ENCODE data around the gene HECTD2.
"Not testable (repeated sequence)": the region's sequence is repeated elsewhere in the genome, so short reads cannot be mapped to it uniquely, and the experiment has no call there.

Gene HECTD2

DNA sequence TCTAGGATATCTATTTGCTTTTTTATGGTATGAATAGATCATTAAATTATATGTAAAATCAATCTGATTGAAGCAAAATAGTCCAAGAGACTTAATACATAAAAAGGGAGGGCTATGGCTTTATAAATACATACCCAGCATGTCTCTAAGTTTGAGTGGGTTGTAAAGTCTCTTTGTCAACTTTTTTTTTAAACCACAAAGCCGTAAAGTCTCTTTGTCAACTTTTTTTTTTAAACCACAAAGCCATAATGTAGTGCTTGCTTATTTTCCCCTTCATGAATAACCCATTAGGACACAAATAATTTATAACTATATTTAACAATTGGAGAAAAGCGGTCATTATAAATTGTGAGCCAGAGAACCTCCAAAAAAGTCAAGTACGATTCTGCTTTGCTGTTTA is 5.7 kb downstream of the HECTD2 start:
- no peak for DNase-seq

DNA sequence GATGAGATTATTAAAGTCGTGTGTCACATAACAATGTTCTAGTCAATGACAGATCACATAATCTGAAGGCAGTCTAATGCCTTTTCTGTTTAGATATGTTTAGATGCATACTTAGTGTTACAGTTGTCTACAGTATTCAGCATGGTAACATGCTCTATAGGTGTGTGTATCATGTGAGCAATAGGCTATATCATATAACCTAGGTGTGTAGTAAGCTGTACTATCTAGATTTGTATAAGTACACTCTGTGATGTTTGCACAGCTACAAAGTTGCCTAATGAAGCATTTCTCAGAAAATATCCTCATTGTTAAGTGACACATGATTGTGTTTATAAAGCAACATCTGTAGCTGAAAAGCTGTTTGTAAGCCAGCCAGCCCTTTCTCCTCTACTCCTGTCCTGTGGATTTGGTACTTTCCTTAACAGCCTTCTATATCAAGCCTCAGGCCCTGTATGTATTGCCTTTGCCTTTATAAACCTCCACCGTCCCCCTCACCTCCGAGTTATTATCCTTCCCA is 6.3 kb downstream of the HECTD2 start:
- no peak for DNase-seq

DNA sequence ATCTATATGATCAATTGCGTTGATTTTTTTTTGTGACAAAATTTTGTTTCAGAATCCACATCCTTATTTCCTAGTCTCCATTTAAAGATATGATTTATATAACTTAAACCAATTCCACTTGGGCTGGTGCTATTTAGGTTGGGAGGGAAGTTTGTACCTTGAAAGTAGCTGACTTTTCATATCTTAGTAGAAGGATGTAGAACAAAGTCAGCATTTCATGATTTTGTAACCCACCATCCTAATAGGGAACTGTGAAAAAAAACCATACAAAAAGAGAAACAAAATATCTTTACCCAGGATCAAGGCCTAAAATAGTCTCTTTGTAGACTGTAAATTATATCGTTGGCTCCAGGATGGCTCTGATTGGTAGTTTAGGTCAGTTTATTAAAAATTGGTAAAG is 8.3 kb downstream of the HECTD2 start:
- DNase-seq, result no peak

DNA sequence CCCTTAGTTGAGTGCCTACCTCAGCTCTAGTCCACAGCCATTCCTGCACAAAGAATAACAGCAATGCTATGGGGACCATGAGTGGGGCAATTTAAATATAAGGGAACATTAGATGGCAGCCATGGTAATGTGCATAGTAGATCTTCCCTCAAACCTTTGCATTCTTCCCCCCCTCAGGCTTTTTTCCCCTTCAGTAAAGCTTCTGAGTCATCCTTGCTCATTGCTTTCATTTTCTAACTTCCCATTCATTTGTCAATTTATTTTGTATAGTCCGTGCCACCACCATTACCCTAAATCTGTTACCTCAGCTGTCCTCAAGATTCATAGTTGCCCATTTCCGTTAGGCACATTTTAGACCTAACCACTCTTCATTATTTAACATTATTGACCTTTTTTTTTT is 10.7 kb downstream of the HECTD2 start:
- DNase-seq, result no peak

DNA sequence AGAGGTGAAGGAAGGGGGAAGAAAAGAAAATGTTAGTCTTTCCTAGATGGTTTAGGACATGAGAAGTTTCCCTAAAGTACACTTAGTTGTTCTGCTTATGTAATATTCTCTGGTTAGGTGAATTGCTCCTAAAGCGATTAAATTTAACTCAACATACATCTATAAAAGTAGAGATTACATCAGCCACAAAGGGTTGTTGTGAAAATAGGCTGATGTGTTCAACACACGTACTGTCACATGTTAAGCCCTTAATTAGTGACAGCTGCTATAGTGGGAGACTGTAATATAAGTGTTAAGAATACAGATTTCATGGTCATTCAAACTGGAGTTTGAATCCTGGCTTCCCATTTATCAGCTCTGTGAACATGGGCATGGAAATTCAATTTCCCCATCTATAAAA is 12.8 kb downstream of the HECTD2 start:
- no peak for DNase-seq

DNA sequence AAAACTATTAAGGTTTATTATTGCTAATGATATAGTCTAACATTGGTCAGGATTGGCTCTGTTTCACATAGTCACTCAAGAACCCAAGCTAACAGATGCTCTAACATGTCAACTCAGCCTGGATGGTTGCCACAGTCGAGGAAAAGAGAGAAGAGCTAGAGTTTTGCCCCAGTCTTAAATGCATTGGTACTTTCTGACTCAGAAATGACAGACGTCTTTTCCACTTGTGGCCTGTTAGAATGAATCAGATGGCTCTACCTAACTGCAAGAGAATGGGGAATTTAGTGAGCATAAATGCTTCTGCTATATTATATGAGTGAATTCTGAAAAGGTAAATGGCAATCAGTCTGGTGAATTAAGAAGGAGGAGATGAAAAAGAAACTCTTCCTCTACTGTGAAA is 13.9 kb downstream of the HECTD2 start:
- DNase-seq, result no peak

DNA sequence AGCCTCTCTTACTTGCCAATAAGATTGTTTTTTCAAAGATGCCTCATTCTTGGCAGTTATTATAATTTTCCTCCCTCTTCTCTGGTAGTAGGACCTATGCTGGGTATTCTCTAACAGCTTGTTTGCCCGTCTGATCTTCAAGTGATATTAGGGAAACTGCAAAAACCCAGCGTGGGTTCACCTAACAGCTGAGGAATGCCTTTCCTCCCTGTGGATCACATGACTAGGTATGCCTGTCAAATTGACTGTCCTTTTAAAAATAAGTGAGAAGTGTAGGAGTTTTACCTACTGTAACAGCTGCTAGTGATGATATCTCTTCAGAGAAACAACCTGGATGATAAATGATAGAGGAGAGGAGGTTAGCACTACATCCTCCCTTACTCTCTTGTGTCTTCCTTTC is 22.0 kb downstream of the HECTD2 start:
- DNase-seq, result no peak

DNA sequence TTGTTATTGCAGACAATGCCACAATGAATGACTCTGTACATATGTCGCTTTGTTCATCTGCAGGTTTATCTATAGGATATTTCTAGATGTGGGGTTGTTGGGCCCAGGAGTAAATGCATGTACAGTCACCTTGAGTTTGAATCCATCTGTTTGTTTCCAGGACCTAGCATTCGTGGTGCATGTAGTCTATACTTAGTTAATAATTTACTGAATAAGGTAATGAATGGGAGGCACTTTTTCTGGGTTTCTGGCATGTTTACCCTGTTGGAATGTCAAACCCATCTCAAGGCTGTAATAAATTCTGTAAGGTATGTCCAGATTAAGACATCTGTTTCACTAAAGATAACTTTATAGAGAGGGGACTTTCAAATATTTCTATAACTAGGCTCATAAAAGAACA is 23.5 kb downstream of the HECTD2 start:
- DNase-seq, result no peak

DNA sequence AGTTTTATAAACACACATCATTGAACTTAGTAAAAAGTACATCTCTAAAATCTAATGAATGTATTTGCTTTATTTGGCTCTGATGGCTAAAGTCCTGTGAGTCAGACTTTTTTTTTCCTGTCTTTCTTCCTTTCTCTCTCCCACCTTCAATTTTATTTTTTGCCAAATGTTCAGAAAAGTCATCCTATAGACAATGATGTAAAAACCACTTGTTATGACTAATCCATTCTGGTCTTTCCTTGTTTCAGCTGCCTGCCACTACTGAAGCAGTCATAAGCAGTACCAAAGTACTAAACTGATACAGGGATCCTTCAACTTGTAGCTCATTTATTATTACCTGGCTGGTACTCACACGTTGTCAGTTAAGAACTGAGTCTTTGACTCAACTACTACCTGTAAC is 23.9 kb downstream of the HECTD2 start:
- no peak for DNase-seq

DNA sequence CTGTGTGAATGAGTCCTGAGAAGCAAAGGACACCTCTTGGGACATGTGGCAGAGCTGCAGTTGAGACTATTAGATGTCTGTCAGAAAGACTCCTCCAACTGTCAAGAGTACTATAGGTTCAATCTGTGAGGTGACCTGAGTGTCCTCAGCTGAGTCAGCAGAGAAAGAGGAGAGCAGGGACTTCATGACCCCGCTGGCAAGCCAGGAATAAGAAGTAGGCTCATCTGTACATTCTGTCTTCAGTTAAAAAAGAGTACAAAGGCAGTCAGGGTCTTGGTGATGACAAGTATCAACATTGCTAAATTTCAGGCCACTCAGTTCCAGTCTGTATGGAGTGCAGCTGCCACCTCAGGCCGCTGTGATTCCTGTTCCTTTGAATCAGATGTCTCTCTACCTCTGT is 25.1 kb downstream of the HECTD2 start:
- DNase-seq, result no peak

DNA sequence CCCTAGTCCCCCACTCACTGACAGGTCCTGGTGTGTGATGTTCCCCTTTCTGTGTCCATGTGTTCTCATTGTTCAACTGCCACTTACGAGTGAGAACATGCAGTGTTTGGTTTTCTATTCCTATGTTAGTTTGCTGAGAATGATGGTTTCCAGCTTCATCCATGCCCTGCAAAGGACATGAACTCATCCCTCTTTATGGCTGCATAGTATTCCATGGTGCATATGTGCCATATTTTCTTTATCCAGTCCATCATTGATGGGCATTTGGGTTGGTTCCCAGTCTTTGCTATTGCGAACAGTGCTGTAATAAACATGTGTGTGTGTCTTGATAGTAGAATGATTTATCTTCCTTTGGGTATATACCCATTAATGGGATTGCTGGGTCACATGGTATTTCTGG is 28.1 kb downstream of the HECTD2 start:
- DNase-seq, result not testable (repeated sequence)

DNA sequence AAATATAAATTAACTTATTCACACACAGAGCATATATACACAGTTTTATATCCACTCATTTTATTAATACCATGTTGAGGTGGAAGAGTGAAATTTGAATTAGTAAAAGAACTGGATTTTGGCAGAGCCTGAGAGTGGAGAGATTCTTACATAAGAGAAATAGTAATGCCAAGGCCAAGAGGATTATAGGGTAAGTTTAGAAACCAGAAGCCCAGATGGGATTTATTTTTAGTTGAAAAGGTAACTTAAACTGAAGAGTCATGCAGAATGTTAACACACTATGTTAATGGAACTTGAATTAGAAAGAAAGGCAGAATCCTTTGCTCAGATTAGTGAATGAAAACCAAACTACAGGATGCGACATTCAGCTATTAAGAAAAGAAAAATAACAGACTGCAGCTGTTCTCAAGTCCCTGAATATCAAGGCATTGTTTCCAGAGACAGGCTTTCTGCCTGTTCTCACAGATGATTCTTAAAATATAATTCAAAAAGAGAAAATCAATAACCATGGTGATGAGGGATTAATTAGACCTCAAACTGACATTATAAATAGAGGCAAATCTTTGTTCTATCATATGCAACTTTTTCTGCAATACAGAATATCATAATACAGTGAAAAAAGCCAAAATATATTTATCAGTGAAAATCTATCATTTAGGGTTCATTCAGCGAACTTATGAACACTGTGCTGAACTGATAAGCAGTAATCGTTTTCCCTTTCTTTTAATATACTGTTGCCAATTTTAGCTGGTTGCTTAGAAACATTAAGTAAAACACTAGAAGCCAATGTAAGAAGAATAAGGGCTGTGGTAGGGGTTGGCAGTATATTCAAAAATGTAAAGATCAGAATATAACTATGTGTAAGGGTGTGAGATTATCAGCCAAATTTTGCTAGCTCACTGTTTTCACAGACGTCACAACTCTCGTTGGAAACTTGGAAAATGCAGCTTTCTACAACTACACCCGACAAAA is 34.4 kb downstream of the HECTD2 start:
- no peak for DNase-seq

DNA sequence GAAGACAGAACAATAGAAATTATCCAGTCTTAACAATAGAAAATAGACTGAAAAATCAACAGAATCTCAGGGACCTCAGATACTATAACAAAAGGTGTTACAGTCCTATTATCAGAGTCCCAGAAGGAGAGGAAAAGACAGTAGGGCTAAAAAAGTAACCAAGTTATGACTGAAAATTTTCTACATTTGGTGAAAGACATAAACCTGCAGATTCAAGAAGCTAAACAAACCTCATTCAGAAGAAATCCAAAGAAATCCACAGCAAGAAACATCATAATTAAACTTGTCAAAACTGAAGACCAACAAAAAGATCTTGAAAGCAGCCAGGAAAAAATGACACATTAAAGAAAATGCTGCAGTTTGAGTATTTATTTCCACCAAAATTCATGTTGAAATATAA is 41.9 kb downstream of the HECTD2 start:
- DNase-seq, result no peak

DNA sequence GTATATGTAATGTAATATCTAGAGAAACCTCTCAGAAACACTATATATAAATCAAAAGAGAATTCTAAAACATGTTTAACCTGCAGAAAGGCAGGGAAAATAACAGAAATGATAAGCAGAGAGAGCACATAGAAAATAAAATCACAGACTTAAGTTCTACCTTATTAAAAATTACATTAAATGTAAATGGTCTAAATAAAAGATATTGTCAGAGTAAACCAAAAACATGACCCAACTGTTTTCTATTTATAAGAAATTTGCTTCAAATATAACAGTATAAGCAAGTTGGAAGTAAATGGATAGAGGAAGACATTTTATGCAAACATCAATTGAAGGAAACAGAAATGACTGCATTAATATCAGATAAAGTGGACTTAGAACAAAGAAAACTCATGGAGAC is 43.4 kb downstream of the HECTD2 start:
- no peak for DNase-seq

DNA sequence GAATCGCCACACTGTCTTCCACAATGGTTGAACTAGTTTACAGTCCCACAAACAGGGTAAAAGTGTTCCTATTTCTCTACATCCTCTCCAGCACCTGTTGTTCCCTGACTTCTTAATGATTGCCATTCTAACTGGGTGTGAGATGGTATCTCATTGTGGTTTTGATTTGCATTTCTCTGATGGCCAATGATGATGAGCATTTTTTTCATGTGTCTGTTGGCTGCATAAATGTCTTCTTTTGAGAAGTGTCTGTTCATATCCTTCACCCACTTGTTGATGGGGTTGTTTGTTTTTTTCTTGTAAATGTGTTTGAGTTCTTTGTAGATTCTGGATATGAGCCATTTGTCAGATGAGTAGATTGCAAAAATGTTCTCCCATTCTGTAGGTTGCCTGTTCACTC is 45.0 kb downstream of the HECTD2 start:
- not testable (repeated sequence) for DNase-seq

DNA sequence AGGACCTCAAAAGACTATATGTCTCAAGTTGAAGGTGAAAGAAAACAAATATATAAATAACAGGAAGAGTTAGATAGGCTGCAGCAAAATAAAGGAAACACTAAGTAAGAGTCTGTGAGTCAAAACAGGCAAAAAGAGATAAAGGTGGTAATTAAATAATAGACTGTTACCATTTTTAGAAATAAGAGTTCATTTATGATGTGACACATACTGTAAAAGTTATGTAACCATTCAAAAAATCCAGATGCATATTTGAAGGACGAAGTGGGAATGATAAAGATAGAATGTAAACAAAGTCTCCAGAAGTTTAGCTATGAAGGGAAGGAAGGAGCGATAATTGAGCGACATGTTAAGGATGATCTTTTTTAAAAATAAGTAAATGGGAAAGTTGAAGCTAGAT is 50.5 kb downstream of the HECTD2 start:
- no peak for DNase-seq

DNA sequence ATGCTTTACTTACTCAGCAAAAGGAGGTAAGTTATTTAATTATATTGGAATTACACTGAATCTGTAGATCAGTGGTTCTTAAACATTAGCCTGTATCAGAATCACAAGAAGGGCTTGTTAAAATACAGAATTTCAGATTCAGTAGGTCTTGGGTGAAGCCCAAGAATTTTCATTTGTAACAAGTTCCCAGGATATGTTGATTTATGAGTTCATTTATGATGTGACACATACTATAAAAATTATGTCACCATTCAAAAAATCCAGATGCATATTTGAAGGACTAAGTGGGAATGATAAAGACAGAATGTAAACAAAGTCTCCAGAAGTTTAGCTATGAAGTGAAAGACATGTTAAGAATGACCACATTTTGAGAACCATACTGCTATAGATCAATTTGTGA is 52.3 kb downstream of the HECTD2 start:
- no peak for DNase-seq

DNA sequence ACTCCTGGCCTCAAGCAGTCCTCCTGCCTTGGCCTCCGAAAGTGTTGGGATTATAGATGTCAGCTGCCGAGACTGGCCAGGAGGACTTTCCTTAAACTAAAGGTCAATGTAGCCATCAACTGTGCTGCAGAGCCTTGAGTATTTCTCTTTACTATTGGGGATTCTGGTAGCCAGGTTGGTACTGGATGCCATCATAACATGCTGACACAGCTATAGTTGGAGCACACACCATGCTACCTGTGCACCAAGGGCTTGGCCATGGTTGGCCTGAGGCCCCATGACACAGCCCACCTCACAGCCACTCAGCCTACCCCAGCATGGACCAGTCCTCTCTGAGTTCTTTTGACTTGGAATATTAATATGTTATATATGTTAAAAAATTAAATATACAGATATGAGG is 54.4 kb downstream of the HECTD2 start:
- no peak for DNase-seq

DNA sequence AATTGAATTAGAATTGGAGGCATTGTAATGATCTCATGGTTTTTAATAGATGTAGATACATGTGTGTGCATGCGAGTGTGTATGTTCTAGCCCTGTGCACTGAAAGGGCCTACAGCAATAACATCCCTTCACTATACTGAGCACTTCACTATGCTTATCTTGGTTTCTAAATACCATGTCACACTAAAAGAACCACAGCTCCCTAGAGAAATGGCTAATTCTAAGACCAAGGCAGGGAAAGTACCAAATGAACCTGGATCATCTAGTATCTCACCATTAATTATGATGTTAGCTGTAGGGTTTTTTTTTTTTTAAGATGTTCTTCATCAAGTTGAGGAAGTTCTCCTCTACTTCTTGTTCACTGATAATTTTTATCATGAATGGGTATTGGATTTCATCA is 55.1 kb downstream of the HECTD2 start:
- no peak for DNase-seq

DNA sequence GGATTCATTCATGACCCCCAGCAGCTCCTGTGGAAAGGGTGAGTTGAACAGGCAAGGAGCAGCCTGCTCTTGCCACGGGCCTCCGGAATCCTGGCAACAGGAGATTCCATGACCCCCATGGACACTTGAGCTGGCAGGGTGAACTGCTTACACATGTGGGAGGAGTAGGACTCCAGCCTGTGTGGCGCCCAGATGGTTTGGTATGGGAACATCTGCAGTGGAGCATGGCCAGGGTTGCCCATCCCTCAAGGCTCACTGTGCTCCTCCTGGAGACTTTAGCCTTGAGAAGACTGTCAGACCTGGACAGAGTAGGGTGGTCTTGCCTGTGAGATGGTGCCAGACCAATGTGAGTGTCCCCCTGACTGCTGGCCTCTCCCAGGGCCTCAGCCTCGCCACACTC is 57.0 kb downstream of the HECTD2 start:
- no peak for DNase-seq

DNA sequence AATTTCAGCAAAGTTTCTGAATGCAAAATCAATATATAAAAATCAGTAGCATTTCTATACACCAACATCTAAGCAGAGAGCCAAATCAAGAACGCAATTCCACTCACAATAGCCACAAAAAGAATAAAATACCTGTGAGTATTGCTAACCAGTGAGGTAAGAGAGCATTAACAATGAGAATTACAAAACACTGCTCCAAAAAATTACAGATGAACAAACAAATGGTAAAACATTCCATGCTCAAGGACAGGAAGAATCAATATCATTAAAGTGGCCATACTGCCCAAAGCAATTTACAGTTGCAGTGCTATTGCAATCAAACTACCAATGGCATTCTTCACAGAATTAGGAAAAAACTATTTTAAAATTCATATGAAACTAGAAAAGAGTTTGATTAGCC is 61.5 kb downstream of the HECTD2 start:
- no peak for DNase-seq

DNA sequence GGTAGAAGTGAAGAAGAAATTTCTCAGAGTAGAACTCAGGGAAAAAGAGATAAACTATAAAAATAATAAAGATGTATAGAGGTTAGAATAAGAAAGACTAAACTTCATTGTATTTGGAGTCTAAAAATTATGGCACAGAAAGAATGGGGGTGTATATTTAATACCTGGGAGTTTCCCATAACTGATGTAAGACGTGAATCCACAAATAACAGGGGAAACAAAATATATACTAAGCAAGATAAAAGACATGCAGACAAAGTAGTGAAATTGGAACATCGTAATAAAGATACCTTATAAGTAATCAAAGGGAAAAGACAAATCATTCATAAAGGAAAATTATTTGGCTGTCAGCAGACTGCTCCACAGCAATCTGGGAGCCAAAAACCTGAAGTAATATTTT is 62.8 kb downstream of the HECTD2 start:
- DNase-seq, result no peak

DNA sequence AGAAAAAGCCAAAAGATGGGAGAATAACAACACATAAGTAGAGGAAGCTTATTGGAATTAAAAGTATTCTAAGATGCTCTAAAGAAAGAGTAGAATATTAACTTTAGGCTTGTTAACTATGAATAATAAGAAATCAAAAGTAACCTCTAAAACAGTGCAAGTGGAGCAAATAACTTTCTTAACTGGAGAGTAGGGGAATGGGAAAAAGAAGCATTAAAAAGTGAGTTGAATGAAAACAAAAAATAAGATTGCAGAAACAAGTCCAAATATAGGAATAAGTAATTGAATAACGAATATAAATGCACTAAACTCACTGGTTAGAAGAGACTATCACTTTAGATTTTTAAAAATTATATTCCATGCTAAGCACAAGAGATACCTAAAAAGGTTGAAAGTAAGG is 63.9 kb downstream of the HECTD2 start:
- DNase-seq, result no peak

DNA sequence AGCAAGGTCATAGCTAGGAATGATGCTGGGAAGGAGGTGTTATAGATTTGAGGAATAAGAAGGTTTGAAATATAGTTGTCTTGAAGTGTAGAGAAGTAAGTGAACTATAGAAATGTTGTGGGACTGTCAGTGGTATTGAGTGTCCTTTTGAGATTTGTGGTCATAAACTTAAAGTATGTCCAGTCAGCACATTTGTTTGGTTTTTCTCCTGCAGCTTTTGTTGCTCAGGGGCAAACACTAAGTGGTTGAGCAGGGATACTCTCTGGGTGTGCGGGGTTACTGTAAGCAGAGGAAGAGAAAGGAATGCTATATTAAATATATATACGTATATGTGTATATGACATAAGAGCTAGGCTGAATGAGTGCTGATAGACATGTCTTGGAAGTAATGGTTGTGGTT is 67.1 kb downstream of the HECTD2 start:
- no peak for DNase-seq

DNA sequence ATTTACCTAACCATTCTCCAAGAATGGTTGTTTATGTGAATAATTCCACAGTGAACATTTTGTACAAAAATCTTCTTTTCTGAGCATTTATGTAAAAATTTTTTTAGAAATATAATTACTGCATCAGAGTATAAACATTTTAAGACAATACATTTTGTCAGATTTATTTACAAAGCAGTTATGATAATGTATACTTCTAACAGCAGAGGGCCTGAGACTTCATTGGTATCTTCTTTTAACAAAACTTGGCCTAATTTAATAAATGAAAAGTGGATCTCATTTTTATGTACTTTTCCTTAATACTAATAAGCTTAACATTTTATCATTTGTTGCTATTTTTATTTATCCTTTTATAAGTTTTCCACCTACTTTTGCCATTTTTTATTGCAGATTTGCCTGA is 69.4 kb downstream of the HECTD2 start:
- no peak for DNase-seq
